SK-MEL-5 (cell line): ENCODE measurements around the gene HNRNPDL. TPM values are rescaled to one million over a fixed set of nuclear protein-coding genes. Genes with fewer than 3 reads are reported as not detected.

Experiments
- small RNA-seq, 2 experiments: library from RNA; depleted of rRNA; stranded (forward); fragments of <200 nt; gene quantifications; one replicate each; pipeline ENCODE3, GENCODE V24; 2014
- total RNA-seq: library from RNA; depleted of rRNA; stranded (reverse); fragments of >200 nt; shearing (Covaris generic); gene quantifications from 2 replicates; pipeline ENCODE4 v1.2.3, GENCODE V29; 2014; rRNA removed

HNRNPDL gene
- total RNA-seq, 1 experiment from 2014 or later, result 179 TPM

Small RNAs within 50 kb of the gene (small RNA-seq; reads per million reads assigned to genes)
- gene RF00150, result 0 reads per million in 2 experiments

Other genes starting within 250 kb of the HNRNPDL start
- gene HNRNPD, start 56.5 kb downstream of the HNRNPDL start, total RNA-seq, result 27.7 and 32.4 TPM in 2 replicates
- 53.4 and 54.9 TPM in 2 replicates for gene ENOPH1, start 128 bp upstream of the HNRNPDL start, total RNA-seq
- 4.5 and 7.0 TPM in 2 replicates for gene TMEM150C, start 131.5 kb upstream of the HNRNPDL start, total RNA-seq